CD4-positive, alpha-beta T cell treated with Interleukin-1 beta for 1 hour (primary cell): ENCODE measurements around the gene RALGPS1.

Source experiments
- DNase-seq, 2 donors: peaks; one replicate each; pipeline ENCODE4 v3.0.0-alpha.2; 2020 to 2022

Gene RALGPS1

GRCh38 chr9:127106466-127106855 is 191.9 kb downstream of the RALGPS1 start:
- DNase-seq = no peak

- DNase-seq = no peak
Observed at GRCh38 chr9:127107171-127107928, 192.8 kb downstream of the RALGPS1 start.

- DNase-seq = no peak
Observed at GRCh38 chr9:127107929-127108876, 193.6 kb downstream of the RALGPS1 start.

GRCh38 chr9:127109212-127109711 is 194.7 kb downstream of the RALGPS1 start:
- DNase-seq = no peak

- DNase-seq = no peak
Observed at GRCh38 chr9:127112056-127112455, 197.5 kb downstream of the RALGPS1 start.

- DNase-seq = no peak
Observed at GRCh38 chr9:127112735-127113161, 198.2 kb downstream of the RALGPS1 start.

- no peak for DNase-seq
Observed at GRCh38 chr9:127113191-127113972, 198.8 kb downstream of the RALGPS1 start.

- no peak for DNase-seq
Observed at GRCh38 chr9:127114606-127115005, 200.0 kb downstream of the RALGPS1 start.

- DNase-seq = no peak
Observed at GRCh38 chr9:127116088-127116726, 201.6 kb downstream of the RALGPS1 start.

- no peak for DNase-seq
Observed at GRCh38 chr9:127116957-127117356, 202.4 kb downstream of the RALGPS1 start.

- DNase-seq = no peak
Observed at GRCh38 chr9:127117801-127118200, 203.2 kb downstream of the RALGPS1 start.

GRCh38 chr9:127118597-127119319 is 204.2 kb downstream of the RALGPS1 start:
- DNase-seq = no peak

GRCh38 chr9:127119320-127119709 is 204.7 kb downstream of the RALGPS1 start:
- no peak for DNase-seq

GRCh38 chr9:127121628-127122175 is 207.1 kb downstream of the RALGPS1 start:
- DNase-seq = no peak

GRCh38 chr9:127122176-127123063 is 207.8 kb downstream of the RALGPS1 start, which contains the start of gene ANGPTL2:
Gene ANGPTL2 (minus strand): TSS chr9:127122635. CDS start chr9:127108731, 13,904 bp downstream.
- DNase-seq = peak; percentile 3 to 4

GRCh38 chr9:127123064-127123890 is 208.7 kb downstream of the RALGPS1 start:
- no peak for DNase-seq

GRCh38 chr9:127124111-127124531 is 209.5 kb downstream of the RALGPS1 start:
- DNase-seq = no peak

GRCh38 chr9:127124792-127125191 is 210.2 kb downstream of the RALGPS1 start:
- no peak for DNase-seq

- DNase-seq = no peak
Observed at GRCh38 chr9:127126971-127127370, 212.4 kb downstream of the RALGPS1 start.
